Peyer's patch (tissue), 4 donors: ENCODE measurements around the gene RALGDS.

Source experiments
- CTCF ChIP-seq, 6 experiments: fragments of 450-650 bp in 4 of 6; fragments of 200-600 bp in 2 of 6; sonication (generic) in 1 of 6; IDR thresholded peaks; one replicate each; pipeline ENCODE4 v1.5.1; 2017 to 2019; ENCODE audit warnings: antibody characterized with exemption in 6 of 6, mild to moderate bottlenecking in 3 of 6, moderate library complexity in 1 of 6
- POLR2A ChIP-seq, 2 donors: fragments of 450-650 bp; IDR thresholded peaks; one replicate each; pipeline ENCODE4 v1.5.1; 2017; ENCODE audit warnings: antibody characterized with exemption in 2 of 2, mild to moderate bottlenecking in 2 of 2, moderate library complexity in 2 of 2

- TF ChIP-seq CTCF (IDR thresholded peaks at IDR 0.05) (no peak), POLR2A (IDR thresholded peaks at IDR 0.05) (no peak)
These were observed 12.9 kb downstream of the RALGDS start for GRCh38 chr9:133107961-133108793.
